Ovary (tissue), 9 donors: ENCODE data around the gene TMEM72. TPM values are rescaled to one million over a fixed set of nuclear protein-coding genes. Genes with fewer than 3 reads are reported as not detected.

Experiments
- DNase-seq, 5 donors: peaks; one replicate each; pipeline ENCODE4 v3.0.0-alpha.2; 2019 to 2020
- H3K27ac ChIP-seq, 2 donors: fragments of 200-600 bp; one replicate each; pipeline versions ENCODE4 v1.5.1 to v1.8.0; 2019 to 2022
- H3K27me3 ChIP-seq: fragments of 200-600 bp; one replicate; pipeline ENCODE4 v1.8.0; 2022
- H3K36me3 ChIP-seq: fragments of 200-600 bp; sonication (generic); one replicate; pipeline ENCODE4 v1.5.1; 2019
- H3K4me1 ChIP-seq: one replicate; pipeline ENCODE4 v1.8.1; 2013; ENCODE audit warnings: mild to moderate bottlenecking, moderate library complexity; ENCODE audit not compliant: insufficient read depth
- H3K4me3 ChIP-seq: fragments of 200-600 bp; sonication (generic); one replicate; pipeline ENCODE4 v1.5.1; 2017
- H3K9me3 ChIP-seq, 2 donors: fragments of 200-600 bp in 1 of 2; sonication (generic) in 1 of 2; one replicate each; pipeline versions ENCODE4 v1.5.1 to v1.8.1; 2013 to 2019; ENCODE audit warnings: mild to moderate bottlenecking in 1 of 2, moderate library complexity in 1 of 2
- EP300 ChIP-seq: sonication (generic); formaldehyde crosslinking; IDR thresholded peaks from one replicate; pipeline ENCODE4 v1.6.1; 2017; ENCODE audit warnings: antibody characterized with exemption
- POLR2A ChIP-seq: fragments of 450-650 bp; IDR thresholded peaks from one replicate; pipeline ENCODE4 v1.6.1; 2017; ENCODE audit warnings: antibody characterized with exemption, mild to moderate bottlenecking, moderate library complexity
- WGBS, 3 donors: extraction: QIAGEN DNeasy Blood & Tissue Kit in 1 of 3; methylation state at CpG; one replicate each; pipeline versions ENCODE4 v1.1.5 to v1.1.7; 2013 to 2017; 5-methylcytosine and 5-hydroxymethylcytosine counted together
- intact Hi-C, 4 donors: fragments of 100-400 bp; cut with DNase I; formaldehyde crosslinking; loops; one replicate each; pipeline versions ENCODE4 v1.11.0 to v1.15.1; 2022 to 2023
- polyA plus RNA-seq, 2 donors: library from polyadenylated mRNA; stranded (reverse); fragments of 200-250 nt in 1 of 2; fragments of 350-450 nt in 1 of 2; fragmentation: Illumina TruSeq in 1 of 2; extraction: RNeasy Lipid Tissue Mini Kit (QIAGEN cat#74804) in 1 of 2; gene quantifications; one replicate each; pipeline ENCODE4 v1.2.3, GENCODE V29; 2013 to 2014
- total RNA-seq, 7 donors: library from RNA; depleted of rRNA in 2 of 7; stranded (reverse); fragments of >200 nt in 2 of 7; fragmentation: NEBNext Ultra II Directional in 3 of 7; extraction: Animal tissue kit (Norgen Biotek cat#: 25700) in 3 of 7; gene quantifications; one replicate each; pipeline versions ENCODE4 v1.1.0 to v1.2.4, GENCODE V29; 2016 to 2023
- TF ChIP-seq, protein P1 (sequence below), 3 donors: fragments of 450-650 bp in 2 of 3; fragments of 200-600 bp in 1 of 3; IDR thresholded peaks; one replicate each; pipeline versions ENCODE4 v1.5.1 to v1.8.0; 2016 to 2022; ENCODE audit warnings: antibody characterized with exemption in 3 of 3, mild to moderate bottlenecking in 1 of 3
- donor health status: DM: no; HTN: no; CAD: no; lungs with moderate emphysema.
- donor health status: DM: no; HTN: no; CAD: no.
- donor health status: Bipolar disorder and iron deficiency.
- donor health status: DM: yes; HTN: yes; CAD: no.
- donor health status: DM: no; HTN: no; CAD: no.
- donor health status: DM: yes; HTN: yes; CAD: no.

TMEM72 gene
- total and polyA plus RNA-seq, 9 donors = 0.05 TPM; not detected in 8

DNA sequence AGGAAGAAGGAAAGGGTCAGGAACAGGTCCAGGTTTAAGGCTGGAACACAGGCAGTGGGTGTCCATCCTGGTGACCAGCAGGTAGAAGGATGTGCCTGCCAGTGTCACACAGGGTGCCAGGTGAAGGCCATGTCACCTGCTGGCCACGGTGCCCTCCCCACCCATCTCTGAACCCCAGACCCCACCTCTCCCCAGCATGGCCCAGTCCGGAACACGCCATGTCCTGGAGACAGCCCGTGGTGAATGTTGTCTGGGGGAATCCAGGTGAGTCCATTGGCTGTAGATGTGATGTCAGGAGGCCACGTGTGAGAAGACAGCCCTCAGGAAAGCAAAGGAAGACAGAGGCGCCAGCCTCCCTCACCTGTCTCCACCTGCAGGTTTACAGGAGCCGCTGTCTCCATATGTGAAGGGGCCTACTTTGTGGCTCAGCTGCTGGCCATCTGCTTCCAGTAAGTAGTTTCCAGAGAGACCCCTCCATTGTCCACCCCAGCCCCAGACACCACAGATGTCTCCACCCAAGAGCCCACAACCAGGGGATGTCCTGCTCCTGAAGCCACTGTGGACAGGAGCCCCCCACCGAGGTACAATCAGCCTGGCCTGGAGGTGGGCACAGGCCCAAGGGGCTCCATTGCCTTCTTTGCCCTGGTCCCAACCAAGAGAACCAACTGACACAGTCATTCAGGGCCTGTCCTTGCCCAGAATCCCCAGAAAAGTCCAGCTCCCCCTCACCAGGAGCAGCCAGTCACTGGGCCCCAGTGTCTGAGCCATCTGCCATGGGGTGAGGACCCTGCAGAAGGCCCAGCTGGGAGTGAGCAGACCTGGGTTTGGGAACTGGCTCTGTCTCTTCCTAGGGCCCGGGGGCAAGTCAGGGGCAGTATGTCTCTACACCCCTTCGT lies 20.7 kb downstream of the TMEM72 start:
- H3K4me3 ChIP-seq = no peak overlapping the region
- TF ChIP-seq EP300 (no peak), POLR2A (no peak)
- TF ChIP-seq, protein P1, sequence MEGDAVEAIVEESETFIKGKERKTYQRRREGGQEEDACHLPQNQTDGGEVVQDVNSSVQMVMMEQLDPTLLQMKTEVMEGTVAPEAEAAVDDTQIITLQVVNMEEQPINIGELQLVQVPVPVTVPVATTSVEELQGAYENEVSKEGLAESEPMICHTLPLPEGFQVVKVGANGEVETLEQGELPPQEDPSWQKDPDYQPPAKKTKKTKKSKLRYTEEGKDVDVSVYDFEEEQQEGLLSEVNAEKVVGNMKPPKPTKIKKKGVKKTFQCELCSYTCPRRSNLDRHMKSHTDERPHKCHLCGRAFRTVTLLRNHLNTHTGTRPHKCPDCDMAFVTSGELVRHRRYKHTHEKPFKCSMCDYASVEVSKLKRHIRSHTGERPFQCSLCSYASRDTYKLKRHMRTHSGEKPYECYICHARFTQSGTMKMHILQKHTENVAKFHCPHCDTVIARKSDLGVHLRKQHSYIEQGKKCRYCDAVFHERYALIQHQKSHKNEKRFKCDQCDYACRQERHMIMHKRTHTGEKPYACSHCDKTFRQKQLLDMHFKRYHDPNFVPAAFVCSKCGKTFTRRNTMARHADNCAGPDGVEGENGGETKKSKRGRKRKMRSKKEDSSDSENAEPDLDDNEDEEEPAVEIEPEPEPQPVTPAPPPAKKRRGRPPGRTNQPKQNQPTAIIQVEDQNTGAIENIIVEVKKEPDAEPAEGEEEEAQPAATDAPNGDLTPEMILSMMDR (IDR thresholded peaks at IDR 0.05) = no peak
- 88 to 95% (median 89%) methylated on average over 9 to 10 of the region's 10 CpGs for WGBS, 3 donors
- intact Hi-C loops = loop anchor here in 2 of 4 donors (2.0 to 10.0 kb wide), 3 partner anchors 27 to 73 kb away; partner anchors contain the start of genes RASSF4 (in 1 of the 2) and ZNF22 (in 1 of the 2)
- H3K27me3 ChIP-seq = no peaks in the 10 kb centered on the region
- peaks cover 2% of the 10 kb centered on the region for H3K4me1 ChIP-seq
- H3K27ac ChIP-seq = no peak overlapping the region
- H3K36me3 ChIP-seq = no peaks in the 10 kb centered on the region
- no peaks in the 10 kb centered on the region for H3K9me3 ChIP-seq
- no peak for DNase-seq

DNA sequence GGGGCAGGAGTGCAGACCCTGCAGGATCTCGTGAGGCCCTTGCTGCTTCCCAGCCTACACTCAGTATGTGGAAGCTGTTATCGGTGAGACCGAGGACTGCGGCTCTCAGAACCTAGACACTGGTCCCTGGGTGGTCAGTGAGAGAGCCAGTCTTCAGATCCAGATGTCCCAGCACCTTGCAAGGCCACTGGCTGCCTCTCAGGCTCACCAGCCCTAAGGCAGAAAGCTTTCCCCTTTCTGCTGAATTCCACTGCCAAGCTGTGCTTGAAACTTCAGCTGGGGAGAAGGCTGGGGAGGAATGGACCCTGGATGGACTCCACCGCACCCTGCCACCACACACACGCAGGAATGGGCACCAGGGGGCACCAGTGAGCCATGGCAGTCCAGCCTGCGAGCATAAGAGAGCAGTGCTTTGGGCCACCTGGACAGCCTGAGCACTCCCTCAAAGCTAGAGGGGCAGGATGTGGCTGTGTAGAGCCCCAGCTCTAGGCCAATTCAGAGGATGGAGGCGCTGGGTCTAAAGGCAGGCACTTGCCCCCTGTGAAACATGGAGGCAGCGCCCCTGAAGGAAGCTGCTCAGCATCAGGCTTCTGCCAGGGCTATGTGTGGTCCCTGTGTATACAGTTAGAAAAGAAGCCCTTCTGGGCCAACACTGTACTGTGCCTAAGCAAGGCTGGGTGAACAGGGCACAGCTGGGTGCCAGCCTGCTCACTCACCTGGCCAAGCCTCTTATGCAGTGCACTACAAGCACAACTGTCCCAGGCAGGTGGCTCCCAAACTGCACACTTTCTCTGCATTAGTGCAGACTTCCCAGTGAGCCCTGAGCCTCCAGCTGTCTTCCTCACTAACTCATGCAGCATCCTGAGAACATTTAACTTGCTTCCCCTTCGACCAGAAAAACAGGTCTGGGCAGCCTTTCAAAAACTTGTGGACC lies 21.6 kb downstream of the TMEM72 start:
- Histone ChIP-seq H3K4me1 (no peaks in the 10 kb centered on the region), H3K9me3 (no peaks in the 10 kb centered on the region), H3K4me3 (no peak overlapping the region), H3K27me3 (no peaks in the 10 kb centered on the region), H3K27ac (no peak overlapping the region), H3K36me3 (no peaks in the 10 kb centered on the region)
- 48 to 63% (median 55%) methylated on average over 10 of the region's 10 CpGs for WGBS, 3 donors
- TF ChIP-seq POLR2A (peak; percentile 18), EP300 (no peak)
- TF ChIP-seq, protein P1 (IDR thresholded peaks at IDR 0.05) = peak; percentile 68 to 85 (median 76)
- intact Hi-C loops = loop anchor here in 2 of 4 donors (2.0 to 10.0 kb wide), 3 partner anchors 26 to 72 kb away; partner anchors contain the start of genes RASSF4 (in 1 of the 2) and ZNF22 (in 1 of the 2)
- peak; percentile 80 to 91 (median 87) for DNase-seq

DNA sequence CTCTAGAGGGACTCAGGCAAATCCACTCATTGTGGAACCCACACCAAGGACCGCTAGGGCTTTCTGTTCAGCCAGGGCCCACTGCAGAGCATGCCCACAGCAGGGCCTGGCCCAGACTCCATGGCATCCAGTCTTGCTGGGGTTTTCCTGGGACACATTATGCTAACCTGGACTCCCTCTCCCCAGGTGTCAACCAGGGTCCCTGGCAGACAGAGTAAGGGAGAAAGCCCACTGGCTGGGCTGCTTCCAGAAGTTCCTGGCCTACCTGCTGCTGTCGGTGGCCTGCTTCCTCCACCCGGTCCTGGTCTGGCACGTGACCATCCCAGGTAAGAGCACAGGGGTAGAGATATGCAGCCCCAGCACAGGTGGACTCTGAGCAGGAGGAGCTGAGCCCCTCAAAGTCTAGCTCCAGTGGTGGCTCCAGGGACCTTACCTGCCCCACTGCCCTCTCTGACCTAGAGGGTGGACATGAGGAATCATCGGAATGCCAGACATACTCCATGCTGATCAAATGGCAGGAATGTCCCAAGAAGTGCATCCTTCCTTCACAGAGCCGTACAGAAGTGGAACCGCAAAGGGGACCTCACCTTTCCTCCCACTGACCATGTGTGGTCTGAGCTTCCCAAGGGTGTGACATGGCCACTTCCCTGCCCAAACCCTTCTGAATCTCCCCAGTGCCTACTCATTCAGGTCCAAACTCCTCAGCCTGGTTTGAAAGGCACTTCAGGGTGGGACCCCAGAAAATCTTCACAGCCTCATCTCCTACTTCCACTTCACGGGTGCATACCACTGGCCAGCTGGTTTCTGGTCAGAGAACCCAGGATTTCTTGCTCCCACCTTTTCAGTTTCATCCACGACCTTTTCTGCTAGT lies 22.5 kb downstream of the TMEM72 start:
- no peaks in the 10 kb centered on the region for H3K4me1 ChIP-seq
- DNase-seq = no peak
- H3K27ac ChIP-seq = no peak overlapping the region
- H3K9me3 ChIP-seq = no peaks in the 10 kb centered on the region
- no peaks in the 10 kb centered on the region for H3K27me3 ChIP-seq
- no peaks in the 10 kb centered on the region for H3K36me3 ChIP-seq
- intact Hi-C loops = loop anchor here in 2 of 4 donors (1.0 to 10.0 kb wide), 4 partner anchors 25 to 71 kb away; partner anchors contain the start of genes RASSF4 (in 1 of the 2) and ZNF22 (in 1 of the 2)
- no peak overlapping the region for H3K4me3 ChIP-seq
- 83 to 91% (median 89%) methylated on average over 9 of the region's 9 CpGs for WGBS, 3 donors
- TF ChIP-seq POLR2A = no peak
- TF ChIP-seq, protein P1 (IDR thresholded peaks at IDR 0.05) = no peak
- no peak for TF ChIP-seq EP300
